SU-DHL-6 (cell line): ENCODE data around the gene TMEM163.

ENCODE experiments used
- CTCF ChIP-seq: fragments of 200-600 bp; sonication (generic); IDR thresholded peaks from one replicate; pipeline ENCODE4 v1.5.1; 2017; ENCODE audit warnings: antibody characterized with exemption, mild to moderate bottlenecking, low read length, moderate library complexity; ENCODE audit not compliant: insufficient read depth, poor library complexity, severe bottlenecking
- EZH2phosphoT487 ChIP-seq: fragments of 200-600 bp; sonication (generic), shearing (Covaris generic); conservative IDR thresholded peaks from 2 replicates; pipeline ENCODE4 v1.6.1; 2018; ENCODE audit warnings: mild to moderate bottlenecking, antibody characterized with exemption, low read length, moderate library complexity, mixed read lengths

- TF ChIP-seq CTCF (no peak), EZH2phosphoT487 (no peak)
Observed at GRCh38 chr2:134438371-134438770, 280.4 kb downstream of the TMEM163 start.
